NCI-H2081 treated with DMSO at 0.1 percent for 48 hours (cell line): ENCODE data around the gene RBFOX2.
"Not testable (repeated sequence)": the region's sequence is repeated elsewhere in the genome, so short reads cannot be mapped to it uniquely, and the experiment has no call there.

Experiments used
- DNase-seq: peaks from one replicate; lab custom pipeline; 2025; lab: John Stamatoyannopoulos, UW

Gene RBFOX2

GRCh38 chr22:36028646-36029405 lies at the start of gene RBFOX2:
RBFOX2 (minus strand) TSS chr22:36028824; CDS start chr22:36028425, 399 bp downstream.
- DNase-seq: peak; percentile 31

GRCh38 chr22:36077271-36077670 lies 48.6 kb upstream of the RBFOX2 start:
- DNase-seq: no peak

GRCh38 chr22:36075724-36076123 lies 47.1 kb upstream of the RBFOX2 start:
- DNase-seq: no peak

- DNase-seq: no peak
These were observed 46.6 kb upstream of the RBFOX2 start for GRCh38 chr22:36075230-36075629.

- no peak for DNase-seq
These were observed 44.9 kb upstream of the RBFOX2 start for GRCh38 chr22:36073476-36073875.

- DNase-seq: not testable (repeated sequence)
These were observed 42.0 kb upstream of the RBFOX2 start for GRCh38 chr22:36070645-36071044.

- DNase-seq: no peak
These were observed 40.7 kb upstream of the RBFOX2 start for GRCh38 chr22:36069368-36069767.

GRCh38 chr22:36068776-36069344 lies 40.2 kb upstream of the RBFOX2 start:
- DNase-seq: no peak

GRCh38 chr22:36067235-36067558 lies 38.6 kb upstream of the RBFOX2 start:
- DNase-seq: no peak

- DNase-seq: peak; percentile 84
These were observed 37.3 kb upstream of the RBFOX2 start for GRCh38 chr22:36065775-36066544.

- DNase-seq: no peak
These were observed 36.8 kb upstream of the RBFOX2 start for GRCh38 chr22:36065462-36065774.

- no peak for DNase-seq
These were observed 35.7 kb upstream of the RBFOX2 start for GRCh38 chr22:36064358-36064757.

- DNase-seq: no peak
These were observed 28.4 kb upstream of the RBFOX2 start for GRCh38 chr22:36056980-36057379.

- no peak for DNase-seq
These were observed 27.0 kb upstream of the RBFOX2 start for GRCh38 chr22:36055376-36056295.

- not testable (repeated sequence) for DNase-seq
These were observed 25.8 kb upstream of the RBFOX2 start for GRCh38 chr22:36054446-36054845.

GRCh38 chr22:36053242-36054147 lies 24.9 kb upstream of the RBFOX2 start:
- no peak for DNase-seq

GRCh38 chr22:36052505-36052941 lies 23.9 kb upstream of the RBFOX2 start:
- no peak for DNase-seq

- DNase-seq: no peak
These were observed 21.0 kb upstream of the RBFOX2 start for GRCh38 chr22:36049678-36049997.

- DNase-seq: no peak
These were observed 20.5 kb upstream of the RBFOX2 start for GRCh38 chr22:36048911-36049677.

GRCh38 chr22:36044517-36044916 lies 15.9 kb upstream of the RBFOX2 start:
- DNase-seq: not testable (repeated sequence)
